H1 (cell line): ENCODE measurements around the gene OSBPL3. TPM values are rescaled to one million over a fixed set of nuclear protein-coding genes. Genes with fewer than 3 reads are reported as not detected.

Source experiments
- CBX8 ChIP-seq: fragments of 300-800, 300-1000 bp; sonication (generic); IDR thresholded peaks from 2 replicates; pipeline ENCODE4 v1.7.1; 2016; ENCODE audit warnings: low read depth, low read length, borderline replicate concordance
- CHD7 ChIP-seq: fragments of 300-600 bp; sonication (generic); IDR thresholded peaks from 2 replicates; pipeline ENCODE4 v1.7.1; 2012; ENCODE audit warnings: low read length, moderate library complexity, mild to moderate bottlenecking, inconsistent platforms; ENCODE audit not compliant: insufficient replicate concordance
- CTBP2 ChIP-seq: IDR thresholded peaks from 2 replicates; pipeline ENCODE4 v1.7.0; 2011; ENCODE audit warnings: borderline replicate concordance, mild to moderate bottlenecking, moderate library complexity, mixed read lengths, low read length; ENCODE audit not compliant: insufficient read depth, insufficient read length
- EGR1 ChIP-seq: IDR thresholded peaks from 2 replicates; pipeline ENCODE4 v1.6.1; 2011; ENCODE audit warnings: low read depth, low read length, borderline replicate concordance
- SUZ12 ChIP-seq: fragments of 200-600 bp; sonication (generic); IDR thresholded peaks from 2 replicates; pipeline ENCODE4 v1.6.1; 2012; ENCODE audit warnings: mild to moderate bottlenecking, inconsistent platforms, low read length, moderate library complexity, mixed read lengths
- TAF7 ChIP-seq: optimal IDR thresholded peaks from 2 replicates; pipeline ENCODE3; 2011; ENCODE audit warnings: low read depth, mild to moderate bottlenecking, inconsistent platforms, low read length, moderate library complexity, borderline replicate concordance
- TBP ChIP-seq: IDR thresholded peaks from 2 replicates; pipeline ENCODE4 v1.6.1; 2011; ENCODE audit warnings: low read depth, low read length, improper control_type of control experiment
- TCF12 ChIP-seq: IDR thresholded peaks from 2 replicates; pipeline ENCODE4 v1.6.1; 2011; ENCODE audit warnings: low read depth, mild to moderate bottlenecking, low read length
- polyA plus RNA-seq, 7 experiments: library from polyadenylated mRNA; depleted of rRNA in 3 of 7; stranded (reverse) in 5 of 7; unstranded in 2 of 7; fragments of >200 nt in 5 of 7; fragments of 200-250 nt in 2 of 7; gene quantifications; 1 replicate in 5 of 7; 2 replicates in 1 of 7; 4 replicates in 1 of 7; pipeline versions ENCODE4 v1.2.1 to v1.2.3, GENCODE V29; 2011 to 2013; ENCODE audit warnings: missing spikeins in 2 of 7, mixed read lengths in 2 of 7
- total RNA-seq: library from RNA; stranded (reverse); fragmentation: NEBNext Ultra II Directional; extraction: Animal tissue kit (Norgen Biotek cat#: 25700); gene quantifications from 2 replicates; pipeline ENCODE4 v1.2.1, GENCODE V29; 2021

OSBPL3 gene
- total and polyA plus RNA-seq, 2 of the 8 experiments (the other 6 are each of a cell fraction or from before 2014, with no cell fraction given) = 2.8 to 13.9 TPM

DNA sequence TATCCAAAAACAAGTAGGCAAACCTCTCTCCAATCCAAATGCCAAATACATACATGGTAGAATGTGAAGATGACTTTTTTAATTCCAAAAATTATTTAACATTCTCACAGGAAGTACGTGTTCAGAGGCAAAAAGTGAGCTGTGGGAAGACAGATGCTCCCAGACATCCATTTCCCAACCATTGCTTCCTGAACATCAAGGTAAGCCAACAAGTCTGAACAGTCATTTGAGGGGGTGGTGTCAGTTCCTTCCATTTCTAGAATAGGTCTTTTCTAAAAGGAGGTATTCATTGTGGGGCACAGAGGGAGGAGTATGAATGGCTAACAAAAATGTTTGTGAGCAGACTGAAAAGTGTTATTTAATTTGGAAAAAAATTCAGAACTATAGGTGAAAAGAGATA, 49.1 kb downstream of the OSBPL3 start (continued):
- TF ChIP-seq CHD7 (no peak), TCF12 (no peak), TBP (no peak), TAF7 (no peak), SUZ12 (no peak), EGR1 (no peak), CTBP2 (no peak), CBX8 (no peak)
